T-helper 1 cell treated with Interleukin-12 subunit alpha and Interleukin-12 subunit beta and Interleukin-4 antibody, amounts not matched to agents 30 μg/mL and 1 μg/mL, for 36 hours (primary cell): ENCODE data around the gene CACNA2D3.

ENCODE experiments used
- H3K27ac Mint-ChIP-seq: one replicate; pipeline ENCODE4 v1.8.0; 2021; ENCODE audit warnings: mild to moderate bottlenecking, mixed read lengths
- H3K27me3 Mint-ChIP-seq: one replicate; pipeline ENCODE4 v1.8.0; 2021; ENCODE audit warnings: low read depth, mixed read lengths
- H3K36me3 Mint-ChIP-seq: one replicate; pipeline ENCODE4 v1.8.0; 2021; ENCODE audit warnings: low read depth, mixed read lengths
- H3K4me1 Mint-ChIP-seq: one replicate; pipeline ENCODE4 v1.8.0; 2021; ENCODE audit warnings: low read depth, mixed read lengths
- H3K4me3 Mint-ChIP-seq: one replicate; pipeline ENCODE4 v1.8.0; 2021; ENCODE audit warnings: mild to moderate bottlenecking, moderate library complexity, mixed read lengths
- H3K9me3 Mint-ChIP-seq: one replicate; pipeline ENCODE4 v1.8.0; 2021; ENCODE audit warnings: mixed read lengths

CACNA2D3 gene

GRCh38 chr3:54983266-54984099 lies 861.1 kb downstream of the CACNA2D3 start:
- H3K27ac Mint-ChIP-seq, result no peak overlapping the region
- no peaks in the 10 kb centered on the region for H3K27me3 Mint-ChIP-seq
- no peak overlapping the region for H3K4me3 Mint-ChIP-seq
- H3K4me1 Mint-ChIP-seq, result no peaks in the 10 kb centered on the region
- no peaks in the 10 kb centered on the region for H3K9me3 Mint-ChIP-seq
- H3K36me3 Mint-ChIP-seq, result no peaks in the 10 kb centered on the region

DNA sequence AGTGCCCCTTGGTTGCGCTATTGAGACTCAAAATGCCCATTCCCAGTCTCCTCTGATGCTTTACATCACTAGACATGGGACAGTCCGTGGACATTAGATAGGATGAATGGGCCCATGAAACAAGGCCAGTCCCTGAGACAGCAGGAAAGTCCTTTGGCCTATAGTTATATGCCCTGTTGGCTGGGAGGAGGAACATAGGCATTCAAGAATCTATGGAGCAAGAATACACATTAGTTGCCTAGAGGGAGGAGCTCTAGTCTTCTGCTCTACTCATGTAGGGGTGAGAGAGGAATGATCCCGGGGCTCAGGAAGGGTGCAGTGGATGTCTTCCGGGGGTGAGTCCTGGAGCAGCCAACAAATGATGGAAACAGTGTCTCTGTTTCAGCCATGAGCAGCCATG lies 863.5 kb downstream of the CACNA2D3 start:
- Mint-ChIP-seq H3K4me1 (no peaks in the 10 kb centered on the region), H3K27ac (no peak overlapping the region), H3K9me3 (no peaks in the 10 kb centered on the region), H3K36me3 (no peaks in the 10 kb centered on the region), H3K4me3 (no peak overlapping the region), H3K27me3 (no peaks in the 10 kb centered on the region)

DNA sequence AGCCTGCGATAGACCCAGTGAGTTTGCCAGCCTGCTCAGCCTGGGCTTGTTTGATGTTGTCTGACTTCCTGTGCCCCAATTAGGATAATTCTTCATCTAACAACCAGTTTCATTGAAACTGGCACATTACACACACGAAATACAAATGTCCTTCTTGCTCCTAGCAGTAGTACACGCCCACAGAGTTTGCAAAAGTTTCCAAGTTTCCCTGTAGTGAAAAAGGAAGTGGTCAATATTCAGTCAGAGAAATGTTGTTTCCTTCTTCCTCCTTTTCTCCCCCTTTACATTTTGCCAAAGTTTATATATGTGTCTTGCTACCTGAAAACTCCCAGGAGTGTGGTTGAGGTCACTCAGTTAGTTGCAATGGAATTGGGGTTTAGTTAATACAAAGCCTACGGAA lies 863.9 kb downstream of the CACNA2D3 start:
- H3K9me3 Mint-ChIP-seq, result no peaks in the 10 kb centered on the region
- no peak overlapping the region for H3K27ac Mint-ChIP-seq
- no peaks in the 10 kb centered on the region for H3K27me3 Mint-ChIP-seq
- no peaks in the 10 kb centered on the region for H3K4me1 Mint-ChIP-seq
- H3K36me3 Mint-ChIP-seq, result no peaks in the 10 kb centered on the region
- no peak overlapping the region for H3K4me3 Mint-ChIP-seq

GRCh38 chr3:54987719-54988118 lies 865.4 kb downstream of the CACNA2D3 start:
- Mint-ChIP-seq H3K27ac (no peak overlapping the region), H3K27me3 (no peaks in the 10 kb centered on the region), H3K4me1 (no peaks in the 10 kb centered on the region), H3K36me3 (no peaks in the 10 kb centered on the region), H3K9me3 (no peaks in the 10 kb centered on the region), H3K4me3 (no peak overlapping the region)

GRCh38 chr3:54988302-54988837 lies 866.0 kb downstream of the CACNA2D3 start:
- Mint-ChIP-seq H3K4me1 (no peaks in the 10 kb centered on the region), H3K27me3 (no peaks in the 10 kb centered on the region), H3K36me3 (no peaks in the 10 kb centered on the region), H3K9me3 (no peaks in the 10 kb centered on the region), H3K27ac (no peak overlapping the region), H3K4me3 (no peak overlapping the region)

GRCh38 chr3:54988838-54989630 lies 866.7 kb downstream of the CACNA2D3 start:
- no peaks in the 10 kb centered on the region for H3K27me3 Mint-ChIP-seq
- no peaks in the 10 kb centered on the region for H3K4me1 Mint-ChIP-seq
- no peaks in the 10 kb centered on the region for H3K36me3 Mint-ChIP-seq
- H3K4me3 Mint-ChIP-seq, result no peak overlapping the region
- no peaks in the 10 kb centered on the region for H3K9me3 Mint-ChIP-seq
- no peak overlapping the region for H3K27ac Mint-ChIP-seq

GRCh38 chr3:54994111-54994513 lies 871.8 kb downstream of the CACNA2D3 start:
- H3K9me3 Mint-ChIP-seq, result no peaks in the 10 kb centered on the region
- no peaks in the 10 kb centered on the region for H3K36me3 Mint-ChIP-seq

DNA sequence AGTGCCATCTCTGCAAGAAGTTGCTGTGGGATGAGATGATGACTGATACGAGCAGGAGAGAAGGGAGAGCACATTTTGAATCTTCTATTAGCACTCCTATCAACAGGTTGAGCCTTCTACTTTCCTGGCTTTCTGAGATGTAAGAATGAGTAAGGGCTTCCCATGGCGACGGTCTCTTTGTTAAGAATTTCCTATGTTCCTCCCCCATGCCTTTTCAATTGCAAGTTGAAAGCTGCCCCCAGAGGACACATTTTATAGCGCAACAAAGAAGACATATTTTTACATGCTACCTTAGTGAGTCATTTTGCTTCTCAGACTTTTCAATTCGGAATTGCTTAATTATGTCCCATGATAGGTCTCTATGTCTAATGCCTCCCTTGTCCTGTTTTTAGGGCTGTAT lies 876.8 kb downstream of the CACNA2D3 start:
- Mint-ChIP-seq H3K27ac (no peak overlapping the region), H3K4me3 (no peak overlapping the region), H3K4me1 (no peaks in the 10 kb centered on the region), H3K36me3 (no peaks in the 10 kb centered on the region), H3K9me3 (no peaks in the 10 kb centered on the region), H3K27me3 (no peaks in the 10 kb centered on the region)

More at GRCh38 chr3:54994111-54994513, 871.8 kb downstream of the CACNA2D3 start:
- no peak overlapping the region for H3K27ac Mint-ChIP-seq
- no peak overlapping the region for H3K4me3 Mint-ChIP-seq
- H3K4me1 Mint-ChIP-seq, result no peaks in the 10 kb centered on the region
- no peaks in the 10 kb centered on the region for H3K27me3 Mint-ChIP-seq

DNA sequence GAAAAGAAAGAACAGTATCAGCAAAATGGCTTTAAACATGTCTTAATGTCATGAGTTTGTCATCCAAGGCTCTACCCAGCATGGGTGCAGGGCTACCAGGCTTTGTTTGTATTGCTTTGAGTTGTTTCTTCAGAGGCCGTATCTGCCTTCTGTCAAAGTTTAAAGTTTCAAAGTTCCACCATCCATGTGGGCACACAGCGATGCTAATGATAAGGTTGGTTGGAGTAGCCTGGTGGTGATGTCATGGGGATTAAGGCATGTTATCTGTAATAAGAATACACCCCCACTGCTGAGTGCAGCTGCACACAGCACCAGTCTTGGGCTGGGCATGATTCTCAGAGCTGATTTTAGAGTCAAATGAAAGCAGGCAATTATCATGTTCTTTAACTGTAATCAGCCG lies 877.5 kb downstream of the CACNA2D3 start:
- H3K4me3 Mint-ChIP-seq, result no peak overlapping the region
- H3K9me3 Mint-ChIP-seq, result no peaks in the 10 kb centered on the region
- H3K4me1 Mint-ChIP-seq, result no peaks in the 10 kb centered on the region
- H3K36me3 Mint-ChIP-seq, result no peaks in the 10 kb centered on the region
- H3K27ac Mint-ChIP-seq, result no peak overlapping the region
- no peaks in the 10 kb centered on the region for H3K27me3 Mint-ChIP-seq

DNA sequence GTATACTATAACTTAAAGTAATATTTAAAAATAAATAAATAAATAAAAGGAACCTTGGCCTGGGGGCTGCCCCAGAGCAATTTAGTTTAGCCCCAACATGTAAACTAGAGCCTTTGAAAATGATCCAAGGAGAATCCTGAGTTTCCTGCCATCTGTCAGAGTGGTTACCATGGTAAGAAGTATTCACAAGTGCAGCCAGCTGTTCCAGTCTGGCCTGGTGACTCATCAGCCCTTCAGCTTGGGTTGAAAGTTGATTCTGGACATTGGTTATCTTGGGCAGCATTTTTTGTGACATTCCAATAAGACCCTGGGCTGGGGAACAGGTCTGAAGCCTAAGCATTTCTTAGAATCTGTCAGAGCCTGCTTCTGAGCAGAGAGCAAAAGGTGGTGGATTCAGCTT lies 878.2 kb downstream of the CACNA2D3 start:
- H3K36me3 Mint-ChIP-seq, result no peaks in the 10 kb centered on the region

GRCh38 chr3:55000953-55001352 lies 878.6 kb downstream of the CACNA2D3 start:
- no peaks in the 10 kb centered on the region for H3K27me3 Mint-ChIP-seq
- H3K27ac Mint-ChIP-seq, result no peak overlapping the region
- no peaks in the 10 kb centered on the region for H3K9me3 Mint-ChIP-seq
- no peaks in the 10 kb centered on the region for H3K36me3 Mint-ChIP-seq
- no peaks in the 10 kb centered on the region for H3K4me1 Mint-ChIP-seq
- no peak overlapping the region for H3K4me3 Mint-ChIP-seq

More for the DNA sequence above, 878.2 kb downstream of the CACNA2D3 start:
- no peaks in the 10 kb centered on the region for H3K4me1 Mint-ChIP-seq
- H3K27me3 Mint-ChIP-seq, result no peaks in the 10 kb centered on the region
- H3K27ac Mint-ChIP-seq, result no peak overlapping the region
- H3K9me3 Mint-ChIP-seq, result no peaks in the 10 kb centered on the region
- no peak overlapping the region for H3K4me3 Mint-ChIP-seq

GRCh38 chr3:55002416-55002930 lies 880.1 kb downstream of the CACNA2D3 start:
- Mint-ChIP-seq H3K27me3 (no peaks in the 10 kb centered on the region), H3K4me1 (no peaks in the 10 kb centered on the region), H3K9me3 (no peaks in the 10 kb centered on the region), H3K27ac (no peak overlapping the region), H3K36me3 (no peaks in the 10 kb centered on the region), H3K4me3 (no peak overlapping the region)

DNA sequence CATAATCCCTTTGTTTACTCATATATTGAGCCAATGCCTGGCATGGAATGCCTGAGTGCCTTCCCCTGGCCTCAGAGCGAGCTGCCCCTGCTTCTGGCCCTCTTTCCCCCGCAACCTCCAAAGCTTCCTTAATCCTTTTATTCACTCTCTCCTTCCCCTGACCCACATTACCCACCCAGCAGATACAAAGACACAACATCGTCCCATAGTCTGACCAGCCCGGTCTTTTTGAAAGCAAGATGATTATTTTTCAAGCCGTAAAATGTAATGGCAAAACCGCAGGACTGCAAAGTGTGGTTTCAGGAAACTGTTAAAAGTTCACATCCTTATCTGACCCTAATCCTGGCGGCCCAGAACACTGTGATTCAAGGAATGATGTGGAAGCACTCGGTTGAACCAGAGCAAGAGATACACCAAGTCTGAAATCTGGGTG lies 883.9 kb downstream of the CACNA2D3 start:
- no peaks in the 10 kb centered on the region for H3K36me3 Mint-ChIP-seq
- H3K9me3 Mint-ChIP-seq, result no peaks in the 10 kb centered on the region
- H3K27ac Mint-ChIP-seq, result no peak overlapping the region
- no peaks in the 10 kb centered on the region for H3K27me3 Mint-ChIP-seq
- no peaks in the 10 kb centered on the region for H3K4me1 Mint-ChIP-seq
- no peak overlapping the region for H3K4me3 Mint-ChIP-seq

DNA sequence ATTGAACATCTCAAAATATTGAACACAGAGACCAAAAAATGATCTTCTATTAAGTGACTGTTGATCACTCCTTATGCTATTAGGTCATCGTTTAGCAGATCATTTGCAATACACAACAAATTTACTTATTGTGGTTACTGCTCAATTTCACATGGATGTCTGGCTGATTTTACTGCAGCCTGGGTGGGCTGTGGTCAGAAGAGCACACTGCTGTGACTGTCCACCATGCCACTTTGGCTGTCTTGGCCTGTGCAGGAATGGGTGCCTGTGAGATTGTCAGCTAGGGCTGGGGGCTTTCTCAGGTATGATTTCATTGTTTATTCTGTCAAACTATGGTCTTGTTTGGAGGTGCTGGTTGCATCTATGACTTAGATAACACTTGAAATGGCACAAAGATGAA lies 885.6 kb downstream of the CACNA2D3 start:
- Mint-ChIP-seq H3K36me3 (no peaks in the 10 kb centered on the region), H3K27ac (no peak overlapping the region), H3K9me3 (no peaks in the 10 kb centered on the region), H3K4me1 (no peaks in the 10 kb centered on the region), H3K4me3 (no peak overlapping the region), H3K27me3 (no peaks in the 10 kb centered on the region)

DNA sequence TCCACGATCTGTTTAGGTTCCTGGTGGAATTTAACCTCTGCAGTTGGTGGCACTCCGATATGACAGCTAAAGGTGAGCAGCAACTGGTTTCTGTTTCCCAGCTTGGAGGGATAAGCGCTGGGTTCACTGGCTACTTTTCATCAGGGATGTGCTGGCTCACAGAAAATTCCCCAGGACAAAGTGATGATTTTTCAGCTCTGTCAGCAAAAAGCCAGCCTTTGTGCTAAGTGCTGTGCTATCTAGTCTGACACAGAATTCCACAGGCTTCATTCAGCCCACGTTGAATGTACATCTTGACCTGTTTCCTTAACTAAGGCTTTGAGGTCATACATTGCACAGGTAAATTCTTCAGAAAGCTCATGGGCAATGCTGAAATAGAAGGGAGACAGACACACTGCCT lies 887.0 kb downstream of the CACNA2D3 start:
- Mint-ChIP-seq H3K27ac (no peak overlapping the region), H3K4me1 (no peaks in the 10 kb centered on the region), H3K9me3 (no peaks in the 10 kb centered on the region), H3K27me3 (no peaks in the 10 kb centered on the region), H3K4me3 (no peak overlapping the region), H3K36me3 (no peaks in the 10 kb centered on the region)
